GM21447 (cell line): Measurements from ENCODE around the gene CCT3.
"Not testable (repeated sequence)": the region's sequence is repeated elsewhere in the genome, so short reads cannot be mapped to it uniquely, and the experiment has no call there.

ENCODE experiments used
- ATAC-seq: cut with Tn5 transposase; IDR thresholded peaks from one replicate; pipeline ENCODE4 v1.9.1; 2021; ENCODE audit not compliant: unreplicated experiment

CCT3 gene

DNA sequence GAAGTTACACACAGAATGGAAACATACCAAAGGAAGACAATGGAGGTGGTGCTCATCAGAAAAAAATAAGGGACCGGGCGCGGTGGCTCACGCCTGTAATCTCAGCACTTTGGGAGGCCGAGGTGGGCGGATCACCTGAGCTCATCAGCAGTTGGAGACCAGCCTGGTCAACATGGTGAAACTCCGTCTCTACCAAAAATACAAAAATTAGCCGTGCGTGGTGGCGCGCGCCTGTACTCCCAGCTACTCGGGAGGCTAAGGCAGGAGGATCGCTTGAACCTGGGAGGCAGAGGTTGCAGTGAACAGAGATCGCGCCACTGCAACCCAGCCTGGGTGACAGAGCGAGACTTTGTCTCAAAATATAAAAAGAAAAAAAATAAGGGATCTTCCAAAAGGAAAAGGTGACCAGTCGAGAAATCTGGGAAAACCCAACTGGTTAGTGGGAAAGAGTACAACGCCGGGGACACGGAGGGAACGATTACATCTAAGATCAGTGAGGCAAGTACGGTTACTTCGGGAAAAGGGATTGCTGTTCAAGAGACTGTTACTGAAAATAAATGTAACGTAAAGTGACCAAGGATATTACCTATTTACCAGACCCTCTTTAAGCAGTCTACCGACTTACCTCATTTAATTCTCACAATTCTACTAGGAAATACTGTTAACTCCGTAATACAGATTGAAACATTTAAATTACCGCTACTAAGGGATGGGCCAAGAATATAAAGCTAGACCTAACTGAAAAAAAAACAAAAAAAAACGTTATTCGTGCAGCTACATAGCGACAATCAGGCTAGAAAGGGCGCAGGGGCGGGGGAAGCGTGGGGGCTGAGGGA, 822 bp downstream of the CCT3 start:
- no peak for ATAC-seq

DNA sequence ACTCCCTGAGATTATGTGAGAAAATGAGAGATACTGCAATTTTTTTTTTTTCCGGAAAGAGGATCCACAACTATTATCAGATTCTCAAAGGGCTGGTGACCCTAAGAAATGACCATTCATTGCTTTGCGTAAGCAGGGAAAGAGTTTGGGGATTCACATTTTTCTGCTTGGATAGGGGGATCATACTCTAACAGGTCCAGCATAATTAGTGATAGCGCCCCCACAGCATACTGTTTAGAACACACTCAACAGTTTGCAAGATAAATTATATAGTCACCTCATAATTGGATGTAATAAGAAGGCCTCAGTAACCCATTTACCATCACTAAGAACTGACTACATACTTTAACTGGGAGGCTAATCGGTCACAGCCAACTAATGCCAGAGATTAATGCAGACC, 1.9 kb downstream of the CCT3 start:
- ATAC-seq = no peak

DNA sequence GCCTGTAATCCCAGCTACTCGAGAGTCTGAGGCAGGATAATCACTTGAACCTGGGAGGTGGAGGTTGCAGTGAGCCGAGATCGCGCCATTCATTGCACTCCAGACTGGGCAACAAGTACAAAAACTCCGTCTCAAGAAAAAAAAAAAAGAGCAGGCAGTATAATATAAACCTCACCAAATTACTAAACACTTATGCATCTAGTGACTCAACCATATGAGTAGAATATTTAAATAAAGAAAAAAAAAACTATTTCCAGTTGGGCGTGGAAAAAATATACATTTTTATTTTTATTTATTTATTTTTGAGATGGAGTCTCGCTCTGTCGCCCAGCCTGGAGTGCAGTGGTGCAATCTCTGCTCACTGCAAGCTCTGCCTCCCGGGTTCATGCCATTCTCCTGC, 14.9 kb downstream of the CCT3 start:
- not testable (repeated sequence) for ATAC-seq

DNA sequence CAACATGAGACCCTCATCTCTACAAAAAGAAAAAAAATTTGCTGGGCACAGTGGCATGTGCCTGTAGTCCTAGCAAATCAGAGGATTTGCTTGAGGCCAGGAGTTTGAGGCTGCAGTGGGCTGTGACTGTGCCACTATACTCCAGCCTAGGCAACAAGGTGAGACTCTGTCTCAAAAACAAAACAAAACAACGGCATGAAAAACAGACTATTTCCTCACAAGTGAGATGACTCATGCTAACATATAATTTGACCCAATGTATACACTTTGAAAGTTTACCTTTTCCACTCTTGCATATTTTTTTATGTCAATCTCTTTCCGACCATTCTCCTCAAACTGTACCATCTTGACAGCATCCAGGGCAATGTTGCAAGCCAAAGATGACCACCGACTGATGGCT, 17.5 kb downstream of the CCT3 start:
- no peak for ATAC-seq

DNA sequence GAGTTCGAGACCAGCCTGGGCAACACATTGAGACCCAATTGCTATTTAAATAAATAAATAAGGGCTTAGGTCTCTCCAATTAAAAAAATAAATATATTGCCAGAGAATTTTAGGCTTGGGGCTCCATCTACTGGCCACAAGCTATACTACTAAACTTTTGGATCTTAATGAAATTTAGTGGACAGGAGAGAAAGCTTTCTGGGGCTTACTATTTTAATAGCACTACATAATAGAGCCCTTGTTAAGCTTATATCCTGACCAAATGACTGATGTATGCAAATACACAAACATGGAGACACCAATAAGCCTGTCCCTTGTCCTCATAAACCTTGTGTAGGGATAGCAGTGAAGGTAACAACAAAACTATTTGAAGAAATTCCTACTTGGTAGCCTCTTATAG, 18.4 kb downstream of the CCT3 start:
- ATAC-seq = no peak

DNA sequence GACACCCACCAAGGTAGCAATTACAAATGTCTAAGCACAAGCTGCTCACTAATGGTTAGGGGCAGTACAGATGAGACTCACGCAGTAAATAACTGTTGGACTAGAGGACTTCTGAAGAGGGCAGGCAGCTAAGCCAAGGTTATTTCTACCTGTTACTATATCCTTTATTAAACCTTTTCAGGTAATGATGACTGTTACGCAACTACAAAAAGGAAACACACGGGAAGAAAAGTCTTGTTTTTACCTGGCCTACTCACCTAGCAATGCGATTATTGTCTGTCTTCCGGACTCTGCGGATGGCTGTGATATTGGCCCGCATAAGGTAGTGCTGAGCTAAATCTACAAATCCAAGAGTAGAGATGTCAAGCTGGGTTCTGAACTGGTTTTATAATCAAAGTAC, 21.2 kb downstream of the CCT3 start:
- ATAC-seq = no peak

DNA sequence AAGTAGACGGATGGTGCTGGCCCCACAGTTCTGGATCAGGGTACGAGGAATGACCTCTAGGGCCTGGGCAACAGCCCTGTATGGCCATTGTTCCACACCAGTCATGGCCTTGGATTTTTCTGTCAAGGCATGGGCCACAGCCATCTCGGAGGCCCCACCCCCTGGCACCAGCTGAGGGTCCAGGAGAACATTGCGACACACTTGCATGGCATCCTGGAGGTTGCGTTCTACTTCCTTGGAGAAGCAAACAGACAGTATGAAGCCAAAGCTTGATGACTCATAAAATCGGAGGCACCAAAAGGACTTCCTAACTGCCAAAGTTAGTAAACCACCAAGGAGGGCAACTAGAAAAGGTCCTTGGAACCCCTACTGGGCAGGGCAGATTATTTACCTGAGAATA, 27.1 kb downstream of the CCT3 start:
- no peak for ATAC-seq

DNA sequence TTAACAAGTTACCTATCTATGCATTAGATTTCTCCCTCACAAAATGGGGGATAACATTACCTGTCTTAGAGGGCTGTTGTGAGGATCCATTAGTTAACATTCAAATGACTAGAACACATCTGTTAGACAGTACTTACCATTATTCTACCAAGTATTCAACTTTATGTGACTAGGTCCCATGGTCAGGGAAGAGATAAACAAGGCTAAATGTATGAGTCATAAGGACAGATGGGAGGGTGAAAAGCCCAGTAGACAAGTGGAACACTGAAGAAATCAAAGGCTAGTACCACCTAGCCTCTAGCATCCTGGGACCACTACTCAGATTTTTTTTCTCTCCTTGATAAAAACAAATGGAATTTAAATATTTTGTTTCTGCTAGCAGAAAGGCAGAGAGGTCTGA, 30.0 kb downstream of the CCT3 start:
- no peak for ATAC-seq

DNA sequence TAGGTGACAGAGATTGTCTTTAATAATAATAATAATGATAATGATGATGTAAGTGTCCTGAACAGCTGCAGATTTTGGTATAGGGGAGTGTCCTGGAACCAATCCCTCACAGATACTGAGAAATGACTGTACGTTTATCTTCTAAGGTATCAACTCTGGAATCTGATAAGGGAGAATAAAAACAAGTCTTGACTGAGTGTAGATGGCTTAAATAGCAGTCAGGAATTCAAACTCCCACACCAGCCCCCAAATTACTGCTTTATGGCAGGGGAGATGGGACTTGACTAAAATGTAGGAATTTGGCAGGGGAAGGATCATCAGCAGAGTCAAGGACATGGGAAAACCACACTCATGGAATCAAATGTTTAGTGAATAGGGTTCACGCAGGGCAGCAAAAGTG, 32.9 kb downstream of the CCT3 start:
- ATAC-seq = no peak

DNA sequence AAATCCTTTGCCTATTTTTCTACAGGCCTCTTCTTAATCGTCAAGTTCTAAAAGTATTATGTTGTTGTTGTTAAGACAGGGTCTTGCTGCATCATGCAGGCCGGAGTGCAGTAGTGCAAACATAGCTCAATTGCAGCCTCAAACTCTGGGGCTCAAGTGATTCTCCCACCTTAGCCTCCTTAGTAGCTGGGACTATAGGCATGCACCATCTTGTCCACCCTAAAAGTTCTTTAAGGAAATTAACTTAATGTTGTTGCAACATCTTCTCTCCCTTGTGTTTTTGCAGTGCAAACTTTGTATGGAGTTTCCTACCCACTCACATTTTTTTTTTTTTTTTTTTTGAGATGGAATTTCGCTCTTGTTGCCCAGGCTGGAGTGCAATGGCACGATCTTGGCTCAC, 34.9 kb downstream of the CCT3 start:
- no peak for ATAC-seq

DNA sequence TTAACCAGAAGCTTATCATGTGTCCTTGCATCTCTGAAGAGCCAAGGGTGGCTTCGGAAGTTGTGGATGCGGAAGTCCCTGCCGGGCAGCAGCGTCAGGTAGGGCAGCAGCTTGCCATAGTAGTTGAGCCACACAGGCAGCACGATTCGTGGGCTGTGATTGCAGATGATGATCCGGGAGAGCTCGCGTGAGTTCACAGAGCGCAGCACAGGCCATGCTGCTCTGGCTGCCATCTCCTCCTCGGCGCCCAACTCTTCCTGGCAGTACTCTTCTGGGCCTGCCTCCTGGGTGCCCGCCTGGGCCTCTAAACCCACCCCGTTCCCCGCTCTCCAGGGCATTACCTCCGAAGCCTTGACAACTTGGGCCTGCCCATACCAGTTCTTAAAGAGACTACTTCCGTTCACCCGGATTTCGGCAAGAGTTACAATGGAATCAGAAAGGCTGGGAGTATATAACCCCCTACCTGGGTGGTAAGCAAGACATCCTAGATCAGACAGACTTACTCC, 39.2 kb downstream of the CCT3 start, which contains the start of gene VHLL:
Gene VHLL (minus strand): TSS at position 456 of the 506 bp plus-strand sequence. CDS start 118 bp downstream, at position 338.
- no peak for ATAC-seq

DNA sequence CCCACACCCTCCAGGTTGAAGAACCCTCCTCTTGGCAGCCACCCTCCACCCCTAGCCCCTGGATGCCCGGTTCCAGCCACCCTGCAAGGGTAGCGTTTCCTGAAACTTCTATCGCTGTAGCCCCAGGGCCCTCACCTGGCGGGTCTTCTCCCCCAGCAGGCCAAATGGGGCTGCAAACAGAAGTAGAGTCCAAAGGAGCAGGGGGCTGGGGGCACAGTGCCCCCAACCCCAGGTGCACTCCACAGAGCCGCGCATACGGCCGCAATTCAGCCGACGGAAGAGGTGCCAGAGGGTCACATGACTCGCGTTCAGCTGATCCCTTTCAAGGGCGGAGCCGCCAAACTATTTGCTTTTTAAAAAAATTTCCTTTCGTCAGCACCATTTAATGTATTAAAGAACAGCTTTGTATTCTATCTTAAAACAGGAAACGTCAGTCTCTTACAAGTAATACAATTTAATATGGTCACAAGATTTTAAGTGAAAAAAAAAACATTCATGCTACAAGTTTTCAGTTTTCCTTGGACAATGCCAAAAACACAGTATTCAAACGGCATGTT, 42.6 kb downstream of the CCT3 start, which contains the start of gene GLMP:
Gene GLMP (minus strand): TSS at position 289 of the 557 bp plus-strand sequence. CDS start 34 bp downstream, at position 255.
- ATAC-seq = peak; percentile 64

DNA sequence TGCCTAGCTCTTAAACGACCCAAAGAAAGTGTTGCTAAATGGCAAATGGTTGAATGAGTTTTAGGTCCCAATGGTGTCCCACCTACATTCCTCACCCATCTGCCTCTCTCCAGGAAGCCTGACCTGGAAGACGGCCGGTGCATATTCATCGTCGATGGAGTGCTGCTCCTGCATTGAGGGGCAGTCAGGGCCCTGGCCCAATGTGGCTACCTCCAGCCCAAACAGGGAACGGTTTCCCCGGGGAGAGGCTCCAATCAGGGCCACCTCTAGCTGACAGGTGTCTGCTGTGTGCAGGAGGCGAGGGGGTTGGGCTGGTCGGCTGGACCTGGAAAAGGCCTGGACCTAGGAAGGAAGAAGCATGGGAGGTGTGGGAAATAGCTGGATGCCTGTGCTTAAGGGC, 44.2 kb downstream of the CCT3 start:
- no peak for ATAC-seq

DNA sequence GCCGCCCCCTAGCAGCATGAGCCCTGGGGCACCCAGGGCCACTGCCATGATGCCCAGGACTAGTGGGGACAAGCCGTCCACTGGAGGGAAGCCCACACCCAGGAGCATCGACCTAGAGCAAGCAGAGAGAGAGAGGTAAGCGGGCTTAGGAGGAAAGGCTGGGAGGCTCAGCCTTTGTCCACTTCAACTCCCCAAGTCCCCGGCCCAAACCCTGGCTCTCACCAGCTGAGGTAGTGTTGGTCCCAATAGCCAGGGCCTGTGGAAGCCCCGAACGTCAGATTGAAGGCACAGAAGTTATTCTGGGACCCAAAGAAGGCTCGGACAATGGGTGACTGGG, 45.0 kb downstream of the CCT3 start:
- no peak for ATAC-seq

DNA sequence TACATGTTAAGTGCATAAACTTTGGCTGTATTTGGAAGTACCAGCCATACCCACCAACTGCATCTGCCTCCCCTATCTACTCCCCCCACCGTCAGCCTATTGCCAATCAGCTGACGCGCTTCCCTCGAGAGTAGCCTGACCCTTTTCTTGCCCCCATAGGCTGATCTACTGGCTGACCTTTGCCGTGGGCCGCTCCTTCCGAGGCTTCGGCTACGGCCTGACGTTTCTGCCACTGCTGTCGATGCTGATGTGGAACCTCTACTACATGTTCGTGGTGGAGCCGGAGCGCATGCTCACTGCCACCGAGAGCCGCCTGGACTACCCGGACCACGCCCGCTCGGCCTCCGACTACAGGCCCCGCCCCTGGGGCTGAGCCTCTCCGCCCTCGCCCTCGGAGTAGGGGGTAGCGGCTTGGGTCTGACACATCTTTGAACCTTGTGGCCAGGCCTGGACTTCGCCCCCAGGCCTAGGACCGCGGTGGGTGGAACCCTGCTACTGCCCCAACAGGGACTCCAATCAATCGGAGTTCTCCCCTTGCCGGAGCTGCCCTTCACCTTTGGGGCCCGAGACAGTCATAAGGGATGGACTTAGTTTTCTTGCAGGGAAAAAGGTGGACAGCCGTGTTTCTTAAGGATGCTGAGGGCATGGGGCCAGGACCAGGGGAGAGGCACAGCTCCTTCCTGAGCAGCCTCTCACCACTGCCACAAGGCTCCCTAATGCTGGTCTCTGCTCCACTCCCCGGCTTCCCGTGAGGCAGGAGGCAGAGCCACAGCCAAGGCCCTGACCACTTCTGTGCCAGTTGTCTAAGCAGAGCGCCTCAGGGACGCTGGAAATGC, 46.6 kb downstream of the CCT3 start:
- peak; percentile 53 for ATAC-seq

DNA sequence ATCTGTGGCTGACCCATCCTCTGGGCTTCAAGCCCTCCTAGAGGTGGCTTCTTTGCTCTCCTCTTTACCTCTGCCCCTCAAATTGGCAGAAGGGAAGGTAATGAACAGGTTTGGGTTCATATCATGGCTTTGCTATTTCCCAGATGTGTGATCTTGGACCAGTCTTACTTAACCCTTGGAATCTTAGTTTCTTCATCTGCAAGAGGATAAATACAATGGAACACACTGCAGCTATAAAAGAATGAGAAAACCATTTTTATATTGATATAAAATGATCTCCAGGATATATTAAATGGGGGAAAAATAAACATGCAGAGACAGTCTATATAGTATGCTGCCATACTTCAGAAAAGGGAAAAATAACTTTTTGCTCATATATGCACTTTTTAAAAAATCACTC, 48.2 kb downstream of the CCT3 start:
- no peak for ATAC-seq

DNA sequence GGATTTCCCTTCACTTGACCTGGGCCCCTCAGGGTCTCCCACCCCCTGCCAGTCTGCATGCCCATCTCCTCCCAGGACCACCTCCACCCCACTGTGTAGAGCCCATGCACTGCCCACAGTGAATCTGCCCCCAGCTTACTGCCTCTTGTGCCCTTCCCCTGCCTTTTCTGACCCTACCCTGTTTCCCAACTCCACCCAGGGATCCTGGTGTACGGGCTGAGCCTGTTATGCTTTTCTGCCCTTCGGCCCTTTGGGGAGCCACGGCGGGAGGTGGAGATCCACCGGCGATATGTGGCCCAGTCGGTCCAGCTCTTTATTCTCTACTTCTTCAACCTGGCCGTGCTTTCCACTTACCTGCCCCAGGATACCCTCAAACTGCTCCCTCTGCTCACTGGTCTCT, 52.0 kb downstream of the CCT3 start:
- no peak for ATAC-seq

DNA sequence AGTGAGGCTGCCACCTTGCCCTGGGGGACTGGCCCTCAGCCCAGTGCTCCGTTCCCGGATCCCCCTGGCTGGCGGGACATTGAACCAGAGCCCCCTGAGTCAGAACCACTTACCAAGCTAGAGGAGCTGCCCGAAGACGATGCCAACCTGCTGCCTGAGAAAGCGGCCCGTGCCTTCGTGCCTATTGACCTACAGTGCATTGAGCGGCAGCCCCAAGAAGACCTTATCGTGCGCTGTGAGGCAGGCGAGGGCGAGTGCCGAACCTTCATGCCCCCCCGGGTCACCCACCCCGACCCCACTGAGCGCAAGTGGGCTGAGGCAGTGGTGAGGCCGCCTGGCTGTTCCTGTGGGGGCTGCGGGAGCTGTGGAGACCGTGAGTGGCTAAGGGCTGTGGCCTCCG, 52.7 kb downstream of the CCT3 start:
- no peak for ATAC-seq

DNA sequence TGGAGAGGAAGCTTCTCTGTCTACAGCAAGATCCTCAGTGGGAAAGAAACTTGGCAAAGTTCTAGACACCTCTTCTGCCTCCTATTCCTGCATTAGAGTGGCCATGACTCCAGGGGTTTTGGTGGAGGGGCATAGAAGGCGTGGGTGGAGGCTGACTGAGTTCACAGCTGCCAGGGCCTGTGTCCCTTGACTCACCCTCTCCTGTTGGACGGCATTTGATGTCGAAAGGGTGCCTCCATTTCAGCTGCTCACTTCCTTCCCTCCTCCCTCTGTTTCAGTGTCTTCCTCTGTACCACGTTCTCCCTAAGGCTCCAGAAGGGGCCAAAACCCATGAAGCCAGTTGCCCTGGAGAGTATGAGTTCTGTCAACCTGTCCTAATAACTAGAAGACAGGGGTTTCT, 53.3 kb downstream of the CCT3 start:
- no peak for ATAC-seq

DNA sequence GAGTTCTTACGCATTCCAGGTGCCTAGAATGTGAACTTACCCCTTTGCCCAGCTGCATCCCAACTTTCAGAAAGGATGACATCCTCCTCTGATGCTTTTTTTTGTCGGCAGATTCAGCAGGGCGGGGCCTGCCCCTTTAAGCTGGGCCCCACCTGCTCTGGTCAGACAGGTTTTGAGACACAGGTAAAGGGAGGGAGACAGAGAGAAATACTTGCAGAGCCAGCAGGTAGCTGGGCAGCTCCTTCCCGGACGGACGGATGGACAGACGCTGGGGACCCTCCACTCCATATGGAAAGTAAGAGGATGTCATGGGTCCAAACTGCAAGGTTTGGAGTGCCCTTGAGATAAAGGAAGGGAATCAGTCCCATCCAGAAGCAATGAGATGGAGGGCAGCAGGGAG, 54.0 kb downstream of the CCT3 start, which contains the start of gene TMEM79:
Gene TMEM79 (plus strand): TSS at position 214 of the 400 bp plus-strand sequence. CDS start 902 bp downstream, outside the sequence.
- ATAC-seq = no peak

DNA sequence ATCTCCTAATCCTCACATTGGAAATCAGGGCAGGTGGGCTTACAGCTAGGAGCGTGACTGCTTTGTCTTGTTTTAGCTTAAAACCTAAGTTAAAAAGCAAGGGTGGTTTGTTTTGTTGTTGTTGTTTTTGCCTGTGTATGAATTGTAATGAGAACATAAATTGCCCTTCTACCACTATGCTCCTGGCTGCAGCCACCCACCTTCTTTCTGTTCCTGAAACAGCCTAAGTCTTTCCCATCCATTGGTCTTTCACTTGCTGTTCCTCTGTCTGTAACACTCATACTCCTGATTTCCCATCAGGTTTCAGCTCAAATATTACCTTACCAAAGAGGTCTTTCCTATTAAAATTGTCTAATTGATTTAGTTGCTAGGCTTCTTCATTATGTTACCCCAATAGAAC, 54.6 kb downstream of the CCT3 start:
- no peak for ATAC-seq
